ENCODE data around the gene RASA3.
"Not testable (repeated sequence)": the region's sequence is repeated elsewhere in the genome, so short reads cannot be mapped to it uniquely, and the experiment has no call there.

RASA3 gene

DNA sequence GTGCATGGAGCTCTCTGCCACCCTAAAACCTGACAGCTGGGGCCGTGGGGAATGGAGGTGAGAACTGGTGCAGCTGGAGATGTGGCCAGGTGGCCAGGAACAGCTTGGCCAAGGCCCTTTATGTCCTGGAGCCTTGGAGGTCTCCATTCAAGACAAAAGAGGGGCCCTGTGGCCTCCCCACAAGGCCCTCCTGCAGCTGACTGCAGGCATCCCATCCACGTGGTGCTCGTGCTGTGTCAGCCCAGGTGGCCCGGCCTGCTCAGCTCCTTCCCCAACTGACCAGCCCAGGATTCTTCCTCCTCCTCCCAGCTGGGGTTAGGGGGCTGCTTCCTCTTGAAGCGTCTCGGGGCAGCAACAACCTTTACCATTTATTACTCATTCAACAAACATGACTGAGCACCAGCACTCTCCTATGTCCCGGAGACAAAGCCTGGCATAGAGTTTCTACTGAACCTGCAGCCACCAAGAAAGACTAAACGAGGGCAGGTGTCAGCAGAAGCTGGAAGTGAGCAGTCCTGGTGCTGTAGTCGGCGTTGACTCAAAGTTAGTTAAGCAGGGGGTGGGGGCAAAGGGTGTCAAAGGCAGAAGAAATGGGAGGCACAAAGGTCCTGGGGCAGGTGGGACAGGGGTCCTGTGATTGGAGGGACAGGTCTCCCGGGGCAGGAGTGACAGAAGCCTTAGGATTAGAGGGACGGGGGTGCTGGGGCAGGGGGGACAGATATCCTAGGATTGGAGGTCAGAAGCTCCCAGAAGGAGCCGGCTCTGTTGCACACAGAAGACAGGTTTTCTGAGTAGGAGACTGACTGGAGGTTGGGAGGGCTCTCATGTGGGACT, 135.3 kb downstream of the RASA3 start:
- DNase-seq = no peak

DNA sequence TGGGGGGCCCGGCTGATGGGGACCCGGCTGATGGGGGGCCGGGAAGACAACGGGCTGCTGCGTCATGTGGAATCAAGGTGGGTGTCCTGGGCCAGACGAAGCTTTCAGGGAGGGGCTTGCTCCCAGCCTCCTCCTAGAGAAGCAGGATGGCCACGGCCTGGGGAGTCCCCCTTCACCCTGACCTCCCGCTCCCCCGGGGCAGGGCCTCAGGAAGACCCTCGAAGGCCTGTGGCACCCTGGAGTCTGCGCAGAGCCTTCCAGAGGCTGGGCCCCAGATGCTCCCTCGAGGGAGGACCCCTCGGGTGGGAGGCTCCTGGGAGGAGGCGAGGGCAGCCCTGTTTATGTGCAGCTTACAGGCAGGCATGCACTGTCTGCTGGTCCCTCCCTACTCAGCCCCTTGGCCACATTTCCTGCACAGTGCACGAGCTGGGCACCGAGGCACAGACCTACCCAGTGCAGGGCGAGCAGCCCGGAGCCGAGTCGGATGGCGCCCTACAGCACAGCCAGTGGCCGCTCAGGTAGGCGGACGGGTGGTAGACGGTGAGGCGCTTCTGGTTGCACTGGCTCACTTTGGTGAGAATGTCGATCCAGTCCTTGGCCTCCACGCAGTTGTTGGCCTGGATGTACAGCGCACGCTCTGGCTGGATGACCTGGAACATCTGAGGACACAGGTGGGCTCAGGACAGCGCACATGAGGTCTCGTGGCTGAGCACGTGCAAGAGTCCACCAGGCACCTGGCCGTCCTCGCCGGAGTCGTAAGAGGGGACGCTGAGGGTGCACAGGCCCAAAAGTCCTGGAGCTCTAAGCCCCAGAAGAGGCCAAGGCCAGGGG, 136.1 kb downstream of the RASA3 start:
- no peak for DNase-seq

DNA sequence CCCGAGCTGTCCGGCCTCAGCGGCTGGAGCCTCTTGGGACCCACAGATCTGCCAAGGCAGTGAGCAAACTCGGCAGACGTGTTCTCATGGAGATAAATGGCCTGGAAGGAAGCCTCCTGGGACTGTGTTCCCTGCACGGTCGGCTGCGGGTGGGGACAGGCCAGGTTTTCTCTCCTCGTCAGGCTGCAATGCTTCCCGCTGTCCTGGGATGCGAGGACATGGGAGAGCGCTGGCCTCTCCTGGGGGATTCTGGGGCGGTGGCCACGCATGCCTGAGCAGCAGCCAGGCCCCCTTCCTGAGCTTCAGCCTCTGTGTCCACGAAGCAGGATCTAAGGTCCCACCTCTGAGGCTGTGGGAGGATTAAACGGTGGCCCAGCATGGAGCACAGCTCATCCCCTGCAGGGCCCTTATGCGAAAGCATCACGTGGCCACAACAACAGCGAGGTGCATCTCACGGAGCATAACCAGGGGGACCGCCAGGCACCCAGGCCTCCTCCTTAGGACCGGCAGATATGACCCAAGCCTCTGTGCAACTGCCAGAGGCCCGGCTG, 137.3 kb downstream of the RASA3 start:
- no peak for DNase-seq

DNA sequence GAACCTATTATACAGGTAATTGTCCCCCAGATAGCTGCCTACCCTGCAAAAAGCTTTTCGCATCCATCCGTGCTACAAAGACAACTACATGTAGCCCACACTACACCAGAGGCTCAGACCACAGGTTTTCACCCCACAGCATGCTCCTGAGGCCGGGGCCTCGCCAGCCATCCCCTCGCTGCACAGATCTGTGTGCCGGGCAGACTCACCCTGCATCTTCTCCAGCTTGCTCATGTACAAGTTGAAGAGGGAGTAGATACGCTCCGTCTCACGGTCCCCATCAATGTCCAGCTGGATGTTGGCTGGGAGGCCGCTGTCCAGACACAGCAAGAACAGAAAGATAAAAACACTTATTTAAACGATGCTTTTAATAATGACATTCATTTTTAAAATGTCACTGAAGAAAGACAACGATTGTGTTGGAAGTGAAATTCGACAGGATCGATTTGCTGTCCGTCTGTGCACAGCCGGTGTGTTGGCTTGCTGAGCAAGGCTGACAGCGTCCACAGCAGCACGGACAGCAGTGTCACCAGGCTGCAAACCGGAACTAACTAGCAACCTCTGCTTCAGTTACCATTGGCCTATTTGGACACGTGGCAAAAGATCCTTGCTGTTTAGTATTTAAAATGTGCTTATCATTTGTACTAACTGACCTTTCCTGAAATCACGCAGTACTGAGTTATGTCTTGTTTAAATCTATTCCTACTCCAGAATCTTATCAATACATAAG, 140.0 kb downstream of the RASA3 start:
- no peak for DNase-seq

DNA sequence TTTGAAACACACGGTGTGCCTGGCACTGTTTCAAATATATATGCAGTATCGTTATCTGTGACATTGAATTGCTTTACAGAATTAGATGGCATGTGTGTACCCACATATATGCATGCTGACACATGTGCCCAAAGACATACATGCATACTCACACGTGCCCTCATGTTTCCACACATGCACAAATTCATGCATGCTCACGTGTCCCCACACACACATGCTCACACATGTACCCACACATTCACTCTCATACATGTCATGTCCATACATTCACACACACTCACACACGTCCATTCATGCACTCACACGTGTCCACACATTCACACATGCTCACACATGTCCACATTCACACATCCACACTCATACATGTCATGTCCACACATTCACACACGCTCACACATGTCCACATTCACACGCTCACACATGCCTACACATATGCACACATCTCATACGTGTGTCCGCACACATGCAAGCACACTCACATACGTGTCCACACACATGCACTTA, 140.7 kb downstream of the RASA3 start:
- no peak for DNase-seq

DNA sequence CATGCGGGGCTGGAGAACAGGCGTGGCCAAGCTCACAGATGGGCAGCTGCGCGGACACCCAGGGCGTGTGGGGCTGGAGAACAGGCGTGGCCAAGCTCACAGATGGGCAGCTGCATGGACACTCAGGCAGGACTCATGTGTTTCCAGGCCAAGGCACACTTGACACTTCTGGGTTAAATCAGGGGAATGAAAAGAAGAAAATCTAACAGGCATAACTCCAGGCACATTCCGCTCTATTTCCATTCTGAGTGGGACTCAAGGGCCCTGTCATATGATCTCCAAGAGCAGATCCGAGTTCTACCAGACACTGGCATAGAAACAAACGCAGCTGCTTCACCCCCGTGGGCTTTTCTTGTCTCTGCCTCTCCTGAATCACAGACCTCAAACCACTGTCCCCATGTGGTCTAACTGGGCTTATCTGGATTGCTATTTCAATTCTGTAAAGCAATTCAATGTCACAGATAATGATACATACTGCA, 141.2 kb downstream of the RASA3 start:
- no peak for DNase-seq

DNA sequence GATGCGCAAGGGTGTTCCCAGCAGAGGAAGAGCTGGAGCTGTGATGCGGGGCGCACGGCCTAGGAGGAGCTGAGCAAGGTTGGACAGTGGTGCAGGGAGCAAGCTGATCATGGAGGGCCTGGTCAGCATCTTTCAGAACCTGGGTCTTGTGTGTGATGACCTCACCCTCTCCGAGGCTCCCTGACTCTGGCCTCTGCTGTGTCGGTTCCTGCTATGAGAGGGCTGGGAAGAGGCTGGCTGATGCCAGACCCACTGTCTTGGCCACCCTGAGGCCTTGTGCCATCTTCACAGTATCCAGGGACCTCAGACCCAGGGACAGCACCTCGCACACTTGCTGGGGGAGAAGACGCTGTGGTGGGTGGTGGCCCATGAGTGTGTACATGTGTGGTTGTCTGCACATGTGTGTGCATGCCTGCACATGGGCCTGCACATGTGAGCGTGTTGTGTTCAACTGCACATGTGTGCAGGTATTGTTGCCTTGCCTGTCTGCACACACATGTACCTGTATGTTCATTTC, 142.0 kb downstream of the RASA3 start:
- DNase-seq = no peak

DNA sequence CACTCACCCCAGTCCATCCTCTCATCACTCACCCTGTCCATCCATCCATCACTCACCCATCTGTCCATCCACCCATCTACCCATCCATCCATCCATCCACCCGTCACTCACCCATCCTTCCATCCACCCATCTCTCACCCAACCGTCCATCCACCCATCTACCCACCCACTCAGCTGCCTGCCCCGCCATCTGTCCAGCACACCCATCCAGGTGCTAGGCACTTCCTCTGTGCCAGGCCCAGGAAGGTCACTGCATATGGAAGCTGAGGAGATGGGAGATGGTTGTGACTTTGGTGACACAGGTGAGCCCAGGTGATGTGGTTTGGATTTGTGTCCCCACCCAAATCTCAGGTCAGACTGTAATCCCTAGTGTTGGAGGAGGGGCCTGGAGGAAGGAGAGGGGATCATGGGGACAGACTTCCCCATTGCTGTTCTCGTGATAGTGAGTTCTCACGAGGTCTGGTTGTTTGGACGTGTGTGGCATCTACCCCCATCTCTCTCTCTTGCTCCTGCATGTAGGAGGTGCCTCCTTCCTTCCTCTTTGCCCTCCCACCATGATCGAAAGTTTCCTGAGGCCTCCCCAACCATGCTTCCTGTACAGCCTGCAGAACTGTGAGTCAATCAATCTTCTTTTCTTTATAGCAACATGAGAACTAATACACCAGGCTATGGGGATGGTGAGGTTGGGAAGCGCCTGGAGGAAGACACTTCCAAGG, 142.7 kb downstream of the RASA3 start:
- DNase-seq = no peak

DNA sequence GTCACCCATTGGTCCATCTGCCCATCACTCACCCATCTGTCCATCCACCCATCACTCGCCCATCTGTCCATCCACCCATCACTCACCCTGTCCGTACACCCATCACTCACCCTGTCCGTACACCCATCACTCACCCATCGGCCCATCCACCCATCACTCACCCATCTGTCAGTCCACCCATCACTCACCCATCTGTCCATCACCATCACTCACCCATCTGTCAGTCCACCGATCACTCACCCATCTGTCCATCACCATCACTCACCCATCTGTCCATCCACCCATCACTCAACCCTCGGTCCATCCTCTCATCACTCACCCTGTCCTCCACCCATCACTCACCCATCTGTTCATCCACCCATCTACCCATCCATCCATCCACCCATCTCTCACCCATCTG, 143.6 kb downstream of the RASA3 start:
- not testable (repeated sequence) for DNase-seq

DNA sequence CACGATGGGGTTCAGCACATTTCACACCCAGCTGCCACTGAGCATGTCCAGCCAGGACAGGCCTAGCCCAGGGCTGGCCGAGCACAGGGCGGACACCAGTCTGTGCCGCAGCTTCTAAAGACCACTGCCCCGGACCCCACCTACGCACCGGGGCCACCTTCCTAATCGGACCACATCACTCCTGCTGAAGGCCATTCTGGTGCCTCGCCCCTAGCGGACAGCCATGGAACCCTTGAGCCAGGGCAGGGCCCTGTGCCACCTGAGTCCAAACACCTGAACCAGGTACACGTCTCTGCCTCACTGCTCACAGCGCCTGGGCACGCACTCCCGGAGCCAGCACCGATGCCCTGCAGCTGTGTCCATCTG, 150.1 kb downstream of the RASA3 start:
- no peak for DNase-seq

DNA sequence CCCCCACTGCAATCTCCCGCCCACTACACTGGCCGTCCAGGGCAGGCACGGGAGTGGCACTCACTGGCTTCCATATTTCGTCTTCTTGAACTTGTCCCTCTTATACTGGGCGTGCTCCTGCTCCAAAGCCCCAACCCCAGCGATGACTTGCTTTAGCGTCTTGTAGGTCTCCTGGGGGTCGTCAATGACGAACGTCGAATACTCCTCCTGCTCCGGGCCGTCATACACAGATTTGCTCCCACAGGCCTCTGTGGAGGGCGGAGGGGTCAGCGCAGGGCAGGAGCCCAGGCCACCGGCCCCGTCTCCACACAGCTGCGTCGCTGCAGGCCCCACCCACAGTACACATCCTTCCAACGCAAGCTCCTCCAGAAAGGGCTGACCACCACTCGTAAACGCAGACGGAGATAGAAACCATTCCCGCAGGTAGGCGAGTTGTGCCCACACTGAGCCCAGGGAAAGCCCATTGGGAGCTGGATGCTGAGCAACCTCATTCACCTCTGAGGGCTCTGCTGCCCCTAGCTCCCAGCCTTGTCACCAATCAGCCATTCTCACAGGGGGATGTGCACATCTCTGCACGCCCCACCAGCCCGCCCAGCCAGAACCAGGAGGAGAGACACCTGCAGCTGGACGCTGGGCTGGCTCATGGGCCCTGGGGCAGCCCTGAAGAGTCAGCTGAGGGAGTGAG, 150.7 kb downstream of the RASA3 start:
- DNase-seq = no peak

DNA sequence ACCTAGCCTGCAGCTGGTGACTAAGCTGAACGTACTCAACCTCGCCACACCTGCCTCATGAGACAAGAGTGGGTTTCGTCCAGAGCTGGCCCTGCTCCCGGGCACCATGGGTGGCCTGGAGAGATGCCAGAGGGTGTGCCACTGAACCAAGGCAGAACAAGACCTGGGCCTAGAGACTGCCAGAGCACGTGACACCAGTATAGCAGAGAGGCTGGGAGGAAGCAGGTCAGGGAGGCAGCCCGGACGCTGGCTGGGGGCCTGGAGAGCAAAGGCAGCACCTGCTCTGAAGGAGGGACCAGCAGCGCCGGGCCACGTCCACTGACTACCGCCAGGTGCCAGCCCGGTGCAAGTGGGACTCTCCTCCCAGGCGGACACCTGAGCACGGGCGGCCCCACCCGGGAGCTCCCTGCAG, 151.2 kb downstream of the RASA3 start:
- no peak for DNase-seq

DNA sequence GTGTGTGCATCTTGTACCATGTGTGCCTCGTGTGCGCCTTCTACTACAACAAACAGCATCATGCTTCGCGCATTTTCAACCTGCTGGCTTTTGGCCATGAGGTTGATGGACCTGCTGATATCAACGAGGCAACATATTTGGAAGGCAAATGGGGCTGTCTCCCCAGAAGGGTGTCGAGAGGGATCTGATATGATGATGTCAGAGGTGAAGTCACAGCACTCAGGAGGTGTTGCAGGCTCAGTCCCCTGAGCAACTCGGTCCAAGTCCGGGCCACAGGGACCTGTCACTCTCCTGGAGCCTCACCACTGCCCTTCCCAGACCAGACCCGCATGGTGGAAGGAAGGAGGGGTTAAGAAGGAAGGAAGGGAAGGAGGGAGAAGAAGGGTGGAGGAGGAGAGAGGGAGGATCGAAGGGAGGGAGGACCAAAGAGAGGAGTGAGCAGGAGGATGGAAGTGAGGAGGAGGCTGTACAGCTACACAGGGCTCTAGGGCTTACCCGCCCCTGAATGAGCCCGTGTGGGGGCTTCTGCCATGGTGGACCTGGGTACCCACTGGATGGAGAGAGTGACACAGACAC, 151.8 kb downstream of the RASA3 start:
- DNase-seq = no peak

DNA sequence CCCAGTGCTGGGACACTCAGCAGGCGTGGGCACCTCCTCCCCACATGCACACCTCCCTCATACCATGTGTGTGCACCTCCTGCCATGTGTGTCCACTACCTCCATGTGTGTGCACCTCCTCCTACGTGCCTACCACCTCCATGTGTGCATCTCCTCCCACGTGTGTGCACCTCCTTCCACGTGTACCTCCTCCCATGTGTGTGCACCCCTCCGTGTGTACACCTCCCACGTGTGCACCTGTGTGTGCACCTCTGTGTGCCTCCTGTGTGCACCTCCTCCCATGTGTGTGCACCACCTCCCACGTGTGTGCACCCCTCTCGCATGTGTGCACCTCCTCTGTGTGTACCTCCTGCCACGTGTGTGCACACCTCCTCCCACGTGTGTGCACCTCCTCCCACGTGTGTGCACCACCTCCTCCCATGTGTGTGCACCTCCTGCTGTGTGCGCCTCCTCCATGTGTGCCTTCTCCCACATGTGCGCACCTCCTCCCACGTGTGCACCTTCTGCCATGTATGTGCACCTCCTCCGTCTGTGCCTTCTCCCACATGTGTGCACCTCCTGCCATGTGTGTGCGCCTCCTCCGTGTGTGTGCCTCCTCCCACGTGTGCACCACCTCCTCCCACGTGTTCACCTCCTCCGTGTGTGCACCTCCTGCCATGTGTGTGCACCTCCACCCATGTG, 152.5 kb downstream of the RASA3 start:
- no peak for DNase-seq

DNA sequence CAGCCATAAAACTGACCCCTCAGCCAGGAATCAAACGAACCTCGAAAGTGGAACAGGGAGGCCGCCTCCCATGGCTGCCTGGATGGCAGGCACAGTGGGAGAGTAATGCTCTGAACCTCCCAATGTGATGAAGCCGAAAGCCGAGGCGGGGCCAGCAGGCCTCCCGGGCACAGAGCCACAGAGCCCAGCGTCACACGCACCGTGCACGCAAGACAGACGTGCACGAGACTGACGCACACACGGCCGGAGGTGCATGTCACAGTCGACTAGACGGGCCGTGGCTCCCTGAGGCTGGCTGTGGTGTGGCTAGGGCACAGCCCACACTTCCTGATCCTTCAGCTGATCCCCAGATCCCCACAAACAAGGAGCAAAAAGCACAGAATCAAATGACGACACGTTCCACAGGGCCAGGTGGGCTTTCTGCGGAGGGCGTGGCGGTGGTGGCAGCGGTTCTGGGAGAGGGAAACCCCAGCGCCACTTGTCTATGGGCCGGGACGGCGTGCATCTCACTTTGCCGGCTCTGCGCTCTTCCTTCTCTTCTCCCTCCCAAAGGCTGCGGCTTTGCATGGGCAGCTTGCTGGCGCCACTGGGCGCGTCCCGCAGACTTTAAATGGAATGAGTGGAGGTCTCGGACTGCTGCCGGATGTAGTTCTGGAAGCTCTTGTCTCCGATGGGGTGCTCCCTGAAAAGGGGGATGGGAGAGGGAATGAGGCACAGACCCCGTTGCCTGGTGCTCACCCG, 153.5 kb downstream of the RASA3 start:
- DNase-seq = no peak

DNA sequence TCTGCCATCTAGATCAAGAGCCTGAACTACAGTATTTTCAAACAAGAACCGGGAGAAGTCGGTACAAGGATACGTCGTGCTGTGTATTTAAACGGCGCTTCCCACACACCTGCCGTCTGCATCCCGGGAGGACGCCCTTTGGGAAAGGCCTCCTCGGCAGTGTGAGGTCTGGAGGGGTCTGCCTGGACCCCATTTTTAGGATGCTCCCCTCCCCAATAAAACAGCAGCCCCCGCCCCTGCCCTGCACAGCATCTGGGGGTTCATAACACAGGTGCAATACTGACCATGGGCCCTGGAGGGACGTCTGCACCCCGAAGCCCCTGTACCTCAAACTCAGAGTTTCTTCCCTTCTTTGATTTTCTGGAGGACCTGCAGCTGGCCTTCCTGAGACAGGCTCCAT, 154.4 kb downstream of the RASA3 start:
- DNase-seq = no peak

DNA sequence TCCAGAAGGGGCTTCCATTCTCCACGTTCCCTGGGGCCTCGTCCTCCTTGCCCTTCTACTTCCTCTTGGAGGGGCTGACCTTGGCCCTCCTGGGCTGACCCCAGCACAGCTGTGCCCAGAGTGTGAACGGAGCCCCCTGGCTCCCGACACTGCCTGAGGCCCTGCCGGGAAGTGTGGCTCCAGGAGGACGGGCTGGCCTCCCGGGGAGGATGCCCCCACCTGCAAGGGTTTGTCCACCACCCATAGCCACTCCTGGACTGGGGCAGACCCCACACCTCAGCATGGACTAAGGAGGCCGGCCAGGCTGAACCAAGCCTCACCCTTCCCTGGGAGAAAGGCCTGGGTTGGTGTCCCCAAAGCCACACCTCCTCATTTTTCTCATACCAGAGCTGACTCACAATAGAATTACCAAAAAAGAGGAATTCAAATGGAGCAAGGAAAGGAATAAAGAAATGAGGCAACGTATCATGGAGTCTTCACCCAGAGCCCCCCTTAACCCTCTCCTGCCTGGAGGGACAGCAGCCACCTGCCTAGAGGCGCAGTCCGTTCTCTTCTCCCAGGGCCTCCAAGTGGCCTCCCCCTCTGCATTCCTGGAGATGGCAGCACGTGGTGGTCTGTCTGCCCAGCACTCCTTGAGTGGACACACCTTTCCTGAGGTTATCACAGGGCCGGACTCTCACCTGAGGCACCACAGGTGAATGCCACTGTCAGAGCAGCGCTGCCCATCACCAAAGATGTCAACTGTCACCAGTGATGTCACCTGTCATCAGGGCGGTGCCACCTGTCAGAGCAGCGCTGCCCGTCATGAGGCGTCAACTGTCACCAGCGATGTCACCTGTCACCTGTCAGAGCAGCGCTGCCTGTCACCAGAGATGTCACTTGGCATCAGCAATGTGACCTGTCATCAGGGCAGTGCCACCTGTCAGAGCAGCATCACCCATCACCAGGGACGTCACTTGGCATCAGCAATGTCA, 155.4 kb downstream of the RASA3 start:
- no peak for DNase-seq

DNA sequence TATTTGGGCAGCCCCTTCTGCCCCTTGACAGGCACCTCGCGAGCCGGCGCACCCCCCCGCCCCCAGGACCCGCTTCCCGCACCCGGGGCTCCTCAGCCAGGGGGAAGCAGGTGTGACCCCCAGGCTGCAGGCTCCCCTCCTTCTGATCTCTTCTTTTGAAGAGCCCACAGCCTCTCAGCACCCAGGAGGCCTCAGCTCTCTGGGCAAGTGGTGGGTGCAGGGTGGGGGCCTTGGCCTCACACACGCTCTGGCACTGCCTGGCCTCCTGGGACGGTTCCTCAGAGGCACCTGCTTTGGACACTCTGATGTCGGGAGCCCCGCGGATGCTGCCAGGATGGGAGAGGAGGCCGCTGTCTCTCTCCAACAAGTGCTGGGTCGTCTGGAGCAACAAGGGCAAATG, 157.0 kb downstream of the RASA3 start:
- DNase-seq = no peak

Measured in activated T-cell treated with anti-CD3 and anti-CD28 coated beads for 4 hours (primary cell).